GM12878 (cell line): Measurements from ENCODE around the gene CCDC141. TPM values are rescaled to one million over a fixed set of nuclear protein-coding genes. Genes with fewer than 3 reads are reported as not detected.

Experiments
- ATAC-seq: fragments of 200-7000 bp; cut with Tn5 transposase; 3 replicates; pipeline ENCODE4 v1.9.1; 2020; ENCODE audit warnings: mild to moderate bottlenecking, moderate library complexity
- BruUV-seq: library from RNA; stranded (reverse); fragments of 400-500 nt; replicated peaks from 2 replicates; lab custom pipeline; 2021; lab: Mats Ljungman, UMichigan
- CTCF ChIA-PET: fragments of 300-600 bp; sonication (Branson Sonifier 250); formaldehyde crosslinking; extraction: SDS; loops from one replicate; lab custom pipeline; 2021; ENCODE audit warnings: inconsistent platforms; lab: Yijun Ruan, JAX
- POLR2A ChIA-PET: fragments of 350-600 bp; formaldehyde crosslinking; extraction: SDS; loops from one replicate; lab custom pipeline; 2021; ENCODE audit warnings: inconsistent platforms; lab: Charles Lee
- RAD21 ChIA-PET: fragments of 300-600 bp; sonication (Branson Sonifier 250); formaldehyde crosslinking; loops from one replicate; lab custom pipeline; 2023; ENCODE audit warnings: antibody characterized with exemption; ENCODE audit not compliant: unreplicated experiment; lab: Charles Lee
- SMC1A ChIA-PET: fragments of 300-600 bp; sonication (Branson Sonifier 250); formaldehyde crosslinking; loops from one replicate; lab custom pipeline; 2023; ENCODE audit not compliant: unreplicated experiment, uncharacterized antibody; lab: Charles Lee
- DNase-seq: peaks from one replicate; pipeline ENCODE4 v3.0.0-alpha.2; 2011; ENCODE audit warnings: low read depth, low spot score
- FAIRE-seq: peaks from 3 replicates; lab custom pipeline; 2011; peaks lifted over from hg19 to GRCh38; lab: Jason Lieb, UNC
- H2AFZ ChIP-seq: 2 replicates; pipeline ENCODE4 v1.6.0; 2011; ENCODE audit warnings: low read depth, low read length, control low read depth; ENCODE audit not compliant: control insufficient read depth
- H3K27ac ChIP-seq: 2 replicates; pipeline ENCODE4 v1.5.1; 2011; ENCODE audit warnings: control low read depth; ENCODE audit not compliant: control insufficient read depth, insufficient read depth
- H3K27me3 ChIP-seq, 2 experiments: replicated peaks in 1 of 2; 2 replicates each; pipeline versions ENCODE4 v1.6.0 to v1.6.1; 2011; ENCODE audit warnings: low read length in 1 of 2; ENCODE audit not compliant: control insufficient read depth in 2 of 2, insufficient read depth in 2 of 2
- H3K36me3 ChIP-seq, 2 experiments: 2 replicates each; pipeline ENCODE4 v1.5.1; 2011; ENCODE audit warnings: low read length in 1 of 2; ENCODE audit not compliant: control insufficient read depth in 2 of 2, insufficient read depth in 2 of 2
- H3K4me1 ChIP-seq: 2 replicates; pipeline ENCODE4 v1.6.1; 2011; ENCODE audit warnings: mild to moderate bottlenecking, low read length, moderate library complexity, mixed read lengths; ENCODE audit not compliant: control insufficient read depth, insufficient read depth
- H3K4me2 ChIP-seq: 2 replicates; pipeline ENCODE4 v1.6.0; 2011; ENCODE audit warnings: control low read depth; ENCODE audit not compliant: control insufficient read depth, insufficient read depth
- H3K4me3 ChIP-seq: fragments of 200-600 bp; sonication (generic); 2 replicates; pipeline ENCODE4 v1.5.1; 2016
- H3K79me2 ChIP-seq: 2 replicates; pipeline ENCODE4 v1.6.0; 2011; ENCODE audit warnings: low read length; ENCODE audit not compliant: control insufficient read depth, insufficient read depth
- H3K9ac ChIP-seq: 2 replicates; pipeline ENCODE4 v1.8.0; 2011; ENCODE audit warnings: low read length, control low read depth, mixed read lengths; ENCODE audit not compliant: control insufficient read depth, insufficient read depth
- H3K9me3 ChIP-seq: replicated peaks from 3 replicates; pipeline ENCODE4 v1.5.1; 2011; ENCODE audit warnings: mild to moderate bottlenecking, low read length; ENCODE audit not compliant: control insufficient read depth, insufficient read depth
- H4K20me1 ChIP-seq: 2 replicates; pipeline ENCODE4 v1.6.0; 2011; ENCODE audit not compliant: control insufficient read depth, insufficient read depth
- BCL3 ChIP-seq: IDR thresholded peaks from 2 replicates; pipeline ENCODE4 v1.6.1; 2011; ENCODE audit warnings: borderline replicate concordance, low read depth, mild to moderate bottlenecking, moderate library complexity, low read length; ENCODE audit not compliant: insufficient read depth, poor library complexity, severe bottlenecking
- CBX5 ChIP-seq: sonication (generic); IDR thresholded peaks from 2 replicates; pipeline ENCODE4 v1.6.1; 2016; ENCODE audit warnings: low read depth, moderate library complexity, mild to moderate bottlenecking, inconsistent platforms
- CEBPB ChIP-seq, 2 experiments: fragments of 150-350 bp in 1 of 2; IDR thresholded peaks; 2 replicates each; pipeline ENCODE4 v1.6.1; 2012 to 2014; ENCODE audit warnings: low read depth in 2 of 2, low read length in 2 of 2, borderline replicate concordance in 1 of 2, inconsistent platforms in 1 of 2
- CREB1 ChIP-seq: IDR thresholded peaks from 2 replicates; pipeline ENCODE4 v1.6.1; 2012; ENCODE audit warnings: low read depth, mild to moderate bottlenecking, inconsistent platforms
- CREM ChIP-seq: IDR thresholded peaks from 2 replicates; pipeline ENCODE4 v1.6.1; 2014; ENCODE audit warnings: antibody characterized with exemption, low read depth
- NBN ChIP-seq: fragments of 450-650 bp; IDR thresholded peaks from 2 replicates; pipeline ENCODE4 v1.6.1; 2016
- NR2C1 ChIP-seq: fragments of 450-650 bp; IDR thresholded peaks from 2 replicates; pipeline ENCODE4 v1.6.1; 2017; ENCODE audit warnings: antibody characterized with exemption, mild to moderate bottlenecking, moderate library complexity
- RUNX3 ChIP-seq: IDR thresholded peaks from 2 replicates; pipeline ENCODE4 v1.6.1; 2012; ENCODE audit warnings: low read length, inconsistent platforms
- SMARCA5 ChIP-seq: fragments of 450-650 bp; IDR thresholded peaks from 2 replicates; pipeline ENCODE4 v1.6.1; 2017; ENCODE audit warnings: mild to moderate bottlenecking
- WGBS: methylation state at CpG from one replicate; pipeline ENCODE4 v1.1.6; 2016; ENCODE audit warnings: low lambda C conversion rate; ENCODE audit not compliant: insufficient replicate concordance, insufficient coverage; ENCODE audit errors: missing lambda C conversion rate; 5-methylcytosine and 5-hydroxymethylcytosine counted together
- in situ Hi-C: fragments of 300-500 bp; cut with MboI; formaldehyde crosslinking; loops from 9 replicates; pipeline ENCODE4 v1.14.3; 2018; ENCODE audit warnings: mixed read lengths
- intact Hi-C: fragments of 100-400 bp; cut with micrococcal nuclease; formaldehyde crosslinking; loops from one replicate; pipeline ENCODE4 v1.14.2; 2022; ENCODE audit not compliant: unreplicated experiment
- polyA plus RNA-seq, 11 experiments: library from polyadenylated mRNA; depleted of rRNA in 4 of 11; unstranded in 6 of 11; stranded (reverse) in 5 of 11; fragments of >200 nt; fragmentation: Nextera tagmentation in 4 of 11; fragmentation: Illumina TruSeq in 1 of 11; extraction: Ambion mirVana in 4 of 11; extraction: Trizol in 1 of 11; gene quantifications; 1 replicate in 1 of 11; 2 replicates in 10 of 11; pipeline versions ENCODE4 v1.2.1 to v1.2.3, GENCODE V29; 2011 to 2016; ENCODE audit warnings: inconsistent platforms in 2 of 11, missing spikeins in 2 of 11, low read depth in 1 of 11
- total RNA-seq, 4 experiments: library from RNA; depleted of rRNA in 3 of 4; stranded (reverse); fragments of >200 nt in 3 of 4; fragmentation: Illumina TruSeq in 1 of 4; extraction: Trizol in 1 of 4; gene quantifications; 2 replicates each; pipeline versions ENCODE4 v1.2.1 to v1.2.3, GENCODE V29; 2013 to 2021

Gene CCDC141
- total and polyA plus RNA-seq, 10 of the 15 experiments (the other 5 are each of a cell fraction or from before 2014, with no cell fraction given) = 0.84 to 12.5 (median 3.6) TPM

GRCh38 chr2:178913049-178913441 lies 136.9 kb downstream of the CCDC141 start (continued):
- TF ChIP-seq BCL3 (no peak), NBN (no peak), NR2C1 (no peak), SMARCA5 (no peak), CBX5 (no peak)

GRCh38 chr2:178912416-178913048 lies 137.4 kb downstream of the CCDC141 start:
- H3K79me2 ChIP-seq = no peaks in the 10 kb centered on the region
- BruUV-seq = no TSS peak
- 34% methylated on average over 2 of the region's 2 CpGs for WGBS
- no peaks in the 10 kb centered on the region for H3K4me1 ChIP-seq
- H2AFZ ChIP-seq = no peak overlapping the region
- ChIA-PET RAD21 (interaction anchor here (1.2 to 5.1 kb wide), 6 partner anchors 8 to 217 kb away, joined by 3 to 34 read pairs (median 4); no protein-coding TSS in a partner anchor), SMC1A (interaction anchor here (0.6 to 10.5 kb wide), 15 partner anchors 9 to 217 kb away, joined by 3 to 78 read pairs (median 3); no protein-coding TSS in a partner anchor), POLR2A (no interaction called here), CTCF (interaction anchor here (0.7 to 12.7 kb wide), 16 partner anchors 10 to 729 kb away, joined by 3 to 100 read pairs (median 6); no protein-coding TSS in a partner anchor)
- DNase-seq (no peak), ATAC-seq (peak; percentile 53), FAIRE-seq (no peak)
- no peak overlapping the region for H3K27ac ChIP-seq
- in situ Hi-C loops (no loop called here), intact Hi-C loops (loop anchor here (10.0 kb wide), 1 partner anchor 438 kb away; the partner anchor contains the start of gene FKBP7)
- H3K9ac ChIP-seq = no peak overlapping the region
- H3K4me3 ChIP-seq = no peak overlapping the region
- H4K20me1 ChIP-seq = no peaks in the 10 kb centered on the region
- peak; percentile 59; the same call in 1 of the 2 replicates for TF ChIP-seq CREB1
- no peak for TF ChIP-seq CEBPB (IDR thresholded peaks at IDR 0.05; ENCODE audit: borderline replicate concordance in 1 of 2, low read depth in 2 of 2, low read length in 2 of 2)
- TF ChIP-seq CREM = peak; percentile 50; the same call in 1 of the 2 replicates
- TF ChIP-seq RUNX3 = peak; percentile 41; the same call in 1 of the 2 replicates
- H3K36me3 ChIP-seq = no peaks in the 10 kb centered on the region
- no peaks in the 10 kb centered on the region for H3K27me3 ChIP-seq
- no peak overlapping the region for H3K4me2 ChIP-seq
- H3K9me3 ChIP-seq = no peaks in the 10 kb centered on the region
